HEK293T (cell line): ENCODE measurements around the gene DNAH8.

Experiments
- CTCF ChIA-PET: fragments of 350-600 bp; formaldehyde crosslinking; extraction: SDS; loops from one replicate; lab custom pipeline; 2021; ENCODE audit warnings: antibody characterized with exemption, inconsistent platforms; lab: Yijun Ruan, JAX
- POLR2A ChIA-PET: fragments of 350-600 bp; formaldehyde crosslinking; extraction: SDS; loops from one replicate; lab custom pipeline; 2020; ENCODE audit warnings: antibody characterized with exemption, inconsistent platforms; lab: Yijun Ruan, JAX
- DNase-seq: peaks from one replicate; pipeline ENCODE4 v3.0.0; 2012; ENCODE audit warnings: mixed read lengths; ENCODE audit errors: extremely low spot score
- ARNT ChIP-seq: fragments of 450-650 bp; IDR thresholded peaks from 2 replicates; pipeline ENCODE4 v1.6.1; 2017; ENCODE audit warnings: mild to moderate bottlenecking
- BHLHE40 ChIP-seq: fragments of 450-650 bp; IDR thresholded peaks from 2 replicates; pipeline ENCODE4 v1.6.1; 2016; ENCODE audit warnings: mild to moderate bottlenecking, moderate library complexity, borderline replicate concordance
- CTBP1 ChIP-seq: fragments of 450-650 bp; IDR thresholded peaks from 2 replicates; pipeline ENCODE4 v1.6.1; 2016; ENCODE audit warnings: borderline replicate concordance
- ELF4 ChIP-seq: fragments of 450-650 bp; IDR thresholded peaks from 2 replicates; pipeline ENCODE4 v1.6.1; 2017; ENCODE audit warnings: antibody characterized with exemption
- FOXA1 ChIP-seq: fragments of 450-650 bp; IDR thresholded peaks from 2 replicates; pipeline ENCODE4 v1.6.1; 2016; ENCODE audit warnings: mild to moderate bottlenecking
- FOXK2 ChIP-seq: fragments of 450-650 bp; IDR thresholded peaks from 2 replicates; pipeline ENCODE4 v1.6.1; 2016; ENCODE audit warnings: mild to moderate bottlenecking
- FOXM1 ChIP-seq: fragments of 450-650 bp; IDR thresholded peaks from 2 replicates; pipeline ENCODE4 v1.6.1; 2017; ENCODE audit warnings: mild to moderate bottlenecking, borderline replicate concordance
- HDGF ChIP-seq: fragments of 450-650 bp; IDR thresholded peaks from 2 replicates; pipeline ENCODE4 v1.6.1; 2017; ENCODE audit warnings: antibody characterized with exemption, borderline replicate concordance
- L3MBTL2 ChIP-seq: fragments of 450-650 bp; conservative IDR thresholded peaks from 2 replicates; pipeline ENCODE4 v1.6.1; 2016; ENCODE audit warnings: mild to moderate bottlenecking
- LEF1 ChIP-seq: fragments of 450-650 bp; IDR thresholded peaks from 2 replicates; pipeline ENCODE4 v1.6.1; 2017; ENCODE audit warnings: mild to moderate bottlenecking, borderline replicate concordance
- NFRKB ChIP-seq: fragments of 450-650 bp; IDR thresholded peaks from 2 replicates; pipeline ENCODE4 v1.6.1; 2016; ENCODE audit warnings: mild to moderate bottlenecking, moderate library complexity
- SP1 ChIP-seq: fragments of 450-650 bp; IDR thresholded peaks from 2 replicates; pipeline ENCODE4 v1.6.1; 2017
- SUZ12 ChIP-seq: fragments of 450-650 bp; IDR thresholded peaks from 2 replicates; pipeline ENCODE4 v1.6.1; 2016; ENCODE audit warnings: mild to moderate bottlenecking
- TARDBP ChIP-seq: fragments of 450-650 bp; IDR thresholded peaks from 2 replicates; pipeline ENCODE4 v1.6.1; 2016
- ZNF384 ChIP-seq: fragments of 450-650 bp; IDR thresholded peaks from 2 replicates; pipeline ENCODE4 v1.6.1; 2016
- TF ChIP-seq, protein P1 (sequence below): fragments of 450-650 bp; IDR thresholded peaks from 2 replicates; pipeline ENCODE4 v1.6.1; 2016

DNAH8 gene

DNA sequence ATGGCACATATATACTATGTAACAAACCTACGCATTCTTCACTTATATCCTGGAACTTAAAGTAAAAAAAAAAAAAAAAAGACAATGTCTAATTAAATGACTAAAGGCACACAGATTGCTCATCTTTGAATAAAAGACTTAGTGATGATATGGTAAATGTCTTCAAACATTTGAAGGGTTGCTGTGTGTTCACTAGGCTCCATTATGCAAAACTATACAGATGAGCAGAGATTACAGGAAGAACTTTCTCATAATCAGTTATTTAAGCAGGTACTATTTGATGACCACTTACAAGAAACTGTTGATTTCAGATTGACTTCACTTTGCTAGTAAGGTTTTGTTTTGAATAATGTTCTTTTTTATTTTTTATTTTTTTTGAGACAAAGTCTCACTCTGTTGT lies 34.4 kb downstream of the DNAH8 start:
- DNase-seq: no peak
- POLR2A ChIA-PET: no interaction called here
- TF ChIP-seq ARNT: no peak
- no peak for TF ChIP-seq FOXM1
- no peak for TF ChIP-seq ELF4
- no peak for TF ChIP-seq L3MBTL2
- TF ChIP-seq FOXK2: no peak
- TF ChIP-seq NFRKB: no peak
- no peak for TF ChIP-seq SUZ12
- TF ChIP-seq, protein P1, sequence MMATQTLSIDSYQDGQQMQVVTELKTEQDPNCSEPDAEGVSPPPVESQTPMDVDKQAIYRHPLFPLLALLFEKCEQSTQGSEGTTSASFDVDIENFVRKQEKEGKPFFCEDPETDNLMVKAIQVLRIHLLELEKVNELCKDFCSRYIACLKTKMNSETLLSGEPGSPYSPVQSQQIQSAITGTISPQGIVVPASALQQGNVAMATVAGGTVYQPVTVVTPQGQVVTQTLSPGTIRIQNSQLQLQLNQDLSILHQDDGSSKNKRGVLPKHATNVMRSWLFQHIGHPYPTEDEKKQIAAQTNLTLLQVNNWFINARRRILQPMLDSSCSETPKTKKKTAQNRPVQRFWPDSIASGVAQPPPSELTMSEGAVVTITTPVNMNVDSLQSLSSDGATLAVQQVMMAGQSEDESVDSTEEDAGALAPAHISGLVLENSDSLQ: no peak
- TF ChIP-seq ZNF384: no peak
- no peak for TF ChIP-seq LEF1
- TF ChIP-seq TARDBP: no peak
- CTCF ChIA-PET: no interaction called here

DNA sequence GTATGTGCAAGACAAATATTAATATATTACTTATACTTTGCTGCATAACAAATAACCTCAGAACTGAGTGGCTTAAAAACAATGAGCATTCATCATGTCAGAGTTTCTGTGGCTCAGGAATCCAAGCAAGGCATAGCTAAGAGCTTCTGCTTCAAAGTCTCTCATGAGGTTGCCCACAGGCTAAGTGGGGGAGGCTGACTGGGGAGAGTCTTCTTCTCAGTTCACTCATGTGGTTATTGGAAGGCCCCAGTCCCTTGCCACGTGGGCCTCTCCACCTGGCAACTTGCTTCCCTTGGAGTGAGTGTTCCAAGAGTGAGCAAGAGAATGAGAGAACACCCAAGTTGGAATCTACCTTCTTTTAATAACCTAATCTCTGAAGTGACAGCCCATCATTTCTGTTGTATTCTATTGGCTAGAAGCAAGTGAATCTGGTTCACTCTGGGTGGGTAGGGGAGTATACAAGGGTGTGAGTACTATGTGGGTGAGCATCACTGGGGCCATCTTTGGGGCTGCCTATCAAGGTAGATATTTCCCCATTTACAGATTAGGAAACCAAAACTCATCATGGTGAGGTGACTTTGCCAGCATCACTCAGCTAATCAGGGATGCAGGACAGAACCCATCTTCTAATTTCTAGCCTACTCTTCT lies 36.0 kb downstream of the DNAH8 start:
- TF ChIP-seq L3MBTL2: no peak
- no peak for TF ChIP-seq ELF4
- TF ChIP-seq SUZ12: no peak
- TF ChIP-seq CTBP1: no peak
- TF ChIP-seq NFRKB: no peak
- TF ChIP-seq LEF1: no peak
- TF ChIP-seq FOXM1: no peak
- TF ChIP-seq BHLHE40: no peak
- no peak for TF ChIP-seq HDGF
- no peak for TF ChIP-seq ZNF384
- DNase-seq: no peak
- CTCF ChIA-PET: no interaction called here
- POLR2A ChIA-PET: no interaction called here

DNA sequence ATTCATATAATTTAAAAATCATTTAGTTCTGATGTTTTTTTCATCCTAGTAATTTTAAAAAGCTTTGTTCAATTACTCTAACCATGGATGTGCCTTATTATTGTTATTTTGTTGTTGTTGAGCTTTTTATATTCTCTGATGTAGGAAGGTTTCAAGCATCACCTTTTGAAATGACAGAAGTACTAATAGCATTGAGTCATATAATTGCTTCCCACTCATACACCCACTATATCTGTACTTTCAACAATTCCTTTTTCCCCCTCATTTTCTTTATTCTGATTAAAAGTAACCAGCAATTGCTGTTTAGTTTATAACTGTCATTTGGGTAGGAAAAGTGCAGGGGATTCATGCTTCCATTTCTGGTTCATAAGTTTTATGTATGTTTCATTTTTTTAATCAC lies 38.6 kb downstream of the DNAH8 start:
- ChIA-PET POLR2A (no interaction called here), CTCF (no interaction called here)
- TF ChIP-seq CTBP1 (no peak), SP1 (no peak)
- no peak for DNase-seq

GRCh38 chr6:38755207-38755606 lies 40.1 kb downstream of the DNAH8 start:
- POLR2A ChIA-PET: no interaction called here
- no peak for DNase-seq
- no peak for TF ChIP-seq CTBP1
- no peak for TF ChIP-seq ZNF384
- TF ChIP-seq NFRKB: no peak
- no peak for TF ChIP-seq SP1
- TF ChIP-seq SUZ12: no peak
- no peak for TF ChIP-seq BHLHE40
- TF ChIP-seq ELF4: no peak
- no peak for TF ChIP-seq LEF1
- TF ChIP-seq, protein P1: no peak
- no peak for TF ChIP-seq FOXK2
- TF ChIP-seq HDGF: no peak
- CTCF ChIA-PET: no interaction called here

DNA sequence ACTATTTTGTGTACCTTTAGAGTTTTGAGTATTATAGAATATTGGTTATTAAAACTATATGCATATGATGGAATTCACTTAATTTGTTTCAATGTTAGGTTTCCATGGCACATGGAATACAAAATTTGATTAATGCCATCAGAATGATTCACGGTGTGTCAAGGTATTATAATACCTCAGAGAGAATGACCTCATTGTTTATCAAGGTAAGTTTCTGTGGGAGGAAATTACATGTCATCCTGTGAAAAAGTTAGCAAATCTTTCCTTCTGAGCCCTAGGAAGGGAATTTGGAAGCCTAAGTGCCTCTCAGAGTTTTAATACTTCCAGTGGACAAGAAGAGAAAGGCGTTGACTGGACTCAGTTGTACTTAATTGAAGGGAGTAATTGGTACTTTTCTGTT lies 40.8 kb downstream of the DNAH8 start:
- no peak for TF ChIP-seq L3MBTL2
- TF ChIP-seq, protein P1: 0 out of 2 replicates have a peak, but pooled peaks have one; percentile 31
- DNase-seq: no peak
- CTCF ChIA-PET: no interaction called here
- POLR2A ChIA-PET: no interaction called here

GRCh38 chr6:38760097-38760496 lies 45.0 kb downstream of the DNAH8 start:
- DNase-seq: no peak
- ChIA-PET POLR2A (no interaction called here), CTCF (no interaction called here)
- TF ChIP-seq HDGF (no peak), L3MBTL2 (no peak), FOXA1 (no peak), BHLHE40 (no peak), ARNT (no peak), FOXK2 (no peak), LEF1 (no peak), FOXM1 (no peak), CTBP1 (no peak), SP1 (no peak), TARDBP (no peak), ELF4 (no peak)
- TF ChIP-seq, protein P1: no peak

DNA sequence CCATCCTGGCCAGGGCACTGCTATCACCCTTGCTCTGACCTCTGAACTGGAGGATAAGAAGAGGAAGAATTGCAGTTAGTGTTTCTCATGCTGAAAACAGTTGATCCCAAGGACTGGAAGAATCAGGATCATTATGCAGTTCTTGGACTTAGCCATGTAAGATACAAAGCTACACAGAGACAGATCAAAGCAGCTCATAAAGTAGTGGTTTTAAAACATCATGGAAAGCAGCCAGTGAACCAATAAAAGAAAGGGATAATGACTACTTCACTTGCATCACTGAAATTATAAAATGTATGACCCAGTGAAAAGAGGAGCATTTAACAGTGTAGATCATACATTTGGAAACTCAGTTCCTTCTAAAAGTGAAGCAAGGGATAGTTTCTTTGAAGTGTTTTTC lies 47.7 kb downstream of the DNAH8 start:
- POLR2A ChIA-PET: no interaction called here
- no peak for TF ChIP-seq BHLHE40
- no peak for TF ChIP-seq TARDBP
- TF ChIP-seq NFRKB: no peak
- TF ChIP-seq, protein P1: no peak
- no peak for TF ChIP-seq CTBP1
- TF ChIP-seq HDGF: no peak
- TF ChIP-seq ZNF384: no peak
- no peak for TF ChIP-seq FOXM1
- no peak for TF ChIP-seq SP1
- TF ChIP-seq FOXK2: no peak
- no peak for TF ChIP-seq SUZ12
- TF ChIP-seq L3MBTL2: no peak
- CTCF ChIA-PET: no interaction called here
- no peak for DNase-seq
